H9 (cell line): ENCODE data around the gene SRGAP1. TPM values are rescaled to one million over a fixed set of nuclear protein-coding genes. Genes with fewer than 3 reads are reported as not detected.

Experiments used
- DNase-seq: peaks from one replicate; pipeline ENCODE4 v3.0.0-alpha.2; 2017
- H2AFZ ChIP-seq: one replicate; pipeline ENCODE4 v1.6.1; 2013; ENCODE audit warnings: mild to moderate bottlenecking, low read length, control low read depth, moderate library complexity
- H2AK5ac ChIP-seq: 2 replicates; pipeline ENCODE4 v1.6.1; 2013; ENCODE audit warnings: low read length, control low read depth, mixed read lengths; ENCODE audit not compliant: insufficient read length
- H2BK120ac ChIP-seq: one replicate; pipeline ENCODE4 v1.6.1; 2013; ENCODE audit warnings: low read depth, mild to moderate bottlenecking, low read length, control low read depth, inconsistent platforms; ENCODE audit not compliant: poor library complexity, severe bottlenecking
- H2BK12ac ChIP-seq: 2 replicates; pipeline ENCODE4 v1.6.1; 2013; ENCODE audit warnings: low read length, control low read depth, mixed read lengths, low read depth; ENCODE audit not compliant: insufficient read length
- H2BK15ac ChIP-seq: 2 replicates; pipeline ENCODE4 v1.6.1; 2013; ENCODE audit warnings: low read depth, low read length, control low read depth
- H2BK20ac ChIP-seq: one replicate; pipeline ENCODE4 v1.6.1; 2013; ENCODE audit warnings: low read depth, mild to moderate bottlenecking, low read length, control low read depth, inconsistent platforms; ENCODE audit not compliant: poor library complexity, severe bottlenecking
- H2BK5ac ChIP-seq: 2 replicates; pipeline ENCODE4 v1.6.1; 2013; ENCODE audit warnings: low read length, control low read depth, mixed read lengths; ENCODE audit not compliant: insufficient read length
- H3K14ac ChIP-seq: 2 replicates; pipeline ENCODE4 v1.6.1; 2013; ENCODE audit warnings: low read length, control low read depth; ENCODE audit not compliant: insufficient read depth
- H3K18ac ChIP-seq: 2 replicates; pipeline ENCODE4 v1.6.1; 2013; ENCODE audit warnings: low read depth, mild to moderate bottlenecking, mixed read lengths, low read length, control low read depth; ENCODE audit not compliant: insufficient read length
- H3K23ac ChIP-seq: 2 replicates; pipeline ENCODE4 v1.6.1; 2013; ENCODE audit warnings: low read length, control low read depth, mixed read lengths, low read depth; ENCODE audit not compliant: insufficient read length
- H3K23me2 ChIP-seq: 2 replicates; pipeline ENCODE4 v1.6.1; 2013; ENCODE audit warnings: low read depth, mild to moderate bottlenecking, mixed read lengths, low read length, control low read depth; ENCODE audit not compliant: insufficient read length, poor library complexity, severe bottlenecking
- H3K27ac ChIP-seq: 2 replicates; pipeline ENCODE4 v1.5.1; 2013; ENCODE audit warnings: low read length, control low read depth, mixed read lengths, low read depth; ENCODE audit not compliant: insufficient read length
- H3K27me3 ChIP-seq: 2 replicates; pipeline ENCODE4 v1.6.1; 2013; ENCODE audit warnings: low read length, control low read depth, inconsistent platforms; ENCODE audit not compliant: insufficient read depth
- H3K4ac ChIP-seq: 2 replicates; pipeline ENCODE4 v1.6.1; 2013; ENCODE audit warnings: low read depth, mild to moderate bottlenecking, control low read depth, inconsistent platforms, low read length, moderate library complexity
- H3K4me1 ChIP-seq: 2 replicates; pipeline ENCODE4 v1.6.1; 2013; ENCODE audit warnings: low read length, control low read depth, inconsistent platforms; ENCODE audit not compliant: insufficient read depth
- H3K4me2 ChIP-seq: 2 replicates; pipeline ENCODE4 v1.6.1; 2013; ENCODE audit warnings: low read length, control low read depth, mixed read lengths; ENCODE audit not compliant: insufficient read length, insufficient read depth
- H3K56ac ChIP-seq: 2 replicates; pipeline ENCODE4 v1.6.1; 2013; ENCODE audit warnings: low read depth, mild to moderate bottlenecking, mixed read lengths, low read length, control low read depth; ENCODE audit not compliant: insufficient read length
- H3K79me1 ChIP-seq: 2 replicates; pipeline ENCODE4 v1.6.1; 2013; ENCODE audit warnings: low read depth, mild to moderate bottlenecking, moderate library complexity, low read length, control low read depth, inconsistent platforms; ENCODE audit not compliant: insufficient read depth, poor library complexity, severe bottlenecking
- H3K79me2 ChIP-seq: 2 replicates; pipeline ENCODE4 v1.6.1; 2013; ENCODE audit warnings: low read length, control low read depth, inconsistent platforms; ENCODE audit not compliant: insufficient read depth
- H3K9ac ChIP-seq: 2 replicates; pipeline ENCODE4 v1.6.1; 2013; ENCODE audit warnings: low read length, control low read depth, mixed read lengths; ENCODE audit not compliant: insufficient read length; ENCODE audit errors: extremely low read depth
- H3K9me3 ChIP-seq: one replicate; pipeline ENCODE4 v1.6.1; 2013; ENCODE audit warnings: low read depth, low read length, inconsistent platforms; ENCODE audit not compliant: control insufficient read depth
- H3T11ph ChIP-seq: one replicate; pipeline ENCODE4 v1.6.1; 2013; ENCODE audit warnings: mild to moderate bottlenecking, low read length, control low read depth, inconsistent platforms
- H4K20me1 ChIP-seq: one replicate; pipeline ENCODE4 v1.6.1; 2013; ENCODE audit not compliant: control insufficient read depth, insufficient read length, insufficient read depth
- H4K5ac ChIP-seq: 2 replicates; pipeline ENCODE4 v1.6.1; 2013; ENCODE audit warnings: low read depth, mild to moderate bottlenecking, mixed read lengths, low read length, control low read depth; ENCODE audit not compliant: insufficient read length
- H4K8ac ChIP-seq: replicated peaks from 2 replicates; pipeline ENCODE4 v1.6.1; 2013; ENCODE audit warnings: low read length, control low read depth, mixed read lengths, low read depth; ENCODE audit not compliant: insufficient read length
- H4K91ac ChIP-seq: 2 replicates; pipeline ENCODE4 v1.6.1; 2013; ENCODE audit warnings: low read depth, mild to moderate bottlenecking, moderate library complexity, mixed read lengths, low read length, control low read depth; ENCODE audit not compliant: insufficient read length
- H3K27ac Mint-ChIP-seq, 3 experiments: 2 replicates in 2 of 3; 3 replicates in 1 of 3; pipeline ENCODE4 v1.8.0; 2020 to 2021; ENCODE audit warnings: mixed read lengths in 3 of 3, mild to moderate bottlenecking in 1 of 3, moderate library complexity in 1 of 3
- H3K27me3 Mint-ChIP-seq: 2 replicates; pipeline ENCODE4 v1.8.0; 2021; ENCODE audit warnings: low read depth, mild to moderate bottlenecking, moderate library complexity, mixed read lengths
- H3K36me3 Mint-ChIP-seq, 3 experiments: 2 replicates in 2 of 3; 3 replicates in 1 of 3; pipeline ENCODE4 v1.8.0; 2020 to 2021; ENCODE audit warnings: low read depth in 3 of 3, mixed read lengths in 3 of 3; ENCODE audit not compliant: insufficient read depth in 1 of 3
- H3K4me1 Mint-ChIP-seq, 2 experiments: 2 replicates each; pipeline ENCODE4 v1.8.0; 2020; ENCODE audit warnings: mixed read lengths in 2 of 2
- H3K4me3 Mint-ChIP-seq, 2 experiments: 2 replicates in 1 of 2; 3 replicates in 1 of 2; pipeline ENCODE4 v1.8.0; 2020 to 2021; ENCODE audit warnings: mild to moderate bottlenecking in 2 of 2, mixed read lengths in 2 of 2, moderate library complexity in 1 of 2
- H3K9me3 Mint-ChIP-seq, 2 experiments: 2 replicates in 1 of 2; 3 replicates in 1 of 2; pipeline ENCODE4 v1.8.0; 2020; ENCODE audit warnings: mild to moderate bottlenecking in 2 of 2, mixed read lengths in 2 of 2, moderate library complexity in 1 of 2
- CTCF ChIP-seq: fragments of 200-600 bp; sonication (generic); conservative IDR thresholded peaks from 3 replicates; pipeline ENCODE4 v1.8.0; 2021; ENCODE audit warnings: antibody characterized with exemption, mild to moderate bottlenecking
- total RNA-seq: library from RNA; stranded (reverse); gene quantifications from 2 replicates; pipeline ENCODE4 v1.2.1, GENCODE V29; 2021

Gene SRGAP1
- total RNA-seq, 1 experiment from 2014 or later = 4.8 TPM

GRCh38 chr12:63945777-63946176 lies 101.3 kb downstream of the SRGAP1 start:
- DNase-seq = no peak
- Mint-ChIP-seq H3K27ac (no peak overlapping the region), H3K4me3 (no peak overlapping the region), H3K36me3 (no peaks in the 10 kb centered on the region), H3K9me3 (no peaks in the 10 kb centered on the region; a peak in 1 of 5 replicates), H3K4me1 (peaks cover 12 to 18% of the 10 kb centered on the region in 2 experiments), H3K27me3 (no peaks in the 10 kb centered on the region)
- Histone ChIP-seq H3K18ac (no peak overlapping the region), H3K9me3 (no peaks in the 10 kb centered on the region), H3K79me2 (no peaks in the 10 kb centered on the region), H2AFZ (no peak overlapping the region), H3K23me2 (no peaks in the 10 kb centered on the region), H2BK12ac (no peak overlapping the region), H4K5ac (no peak overlapping the region), H2BK5ac (no peak overlapping the region), H3K14ac (no peak overlapping the region), H3K27me3 (no peaks in the 10 kb centered on the region), H2BK120ac (no peak overlapping the region), H4K91ac (no peak overlapping the region), H3K4ac (no peak overlapping the region), H3T11ph (no peak overlapping the region), H2BK15ac (0 out of 2 replicates have a peak overlapping the region, but pooled peaks have one; percentile 37), H4K8ac (no peak overlapping the region), H3K9ac (no peak overlapping the region), H3K27ac (no peak overlapping the region), H3K56ac (no peak overlapping the region), H4K20me1 (no peaks in the 10 kb centered on the region), H3K23ac (no peak overlapping the region), H3K79me1 (no peaks in the 10 kb centered on the region), H2AK5ac (no peak overlapping the region), H3K4me1 (peaks cover 6% of the 10 kb centered on the region), H3K4me2 (no peak overlapping the region), H2BK20ac (no peak overlapping the region)
- no peak for TF ChIP-seq CTCF
